ENCODE results near the gene MARCHF10.

DNA sequence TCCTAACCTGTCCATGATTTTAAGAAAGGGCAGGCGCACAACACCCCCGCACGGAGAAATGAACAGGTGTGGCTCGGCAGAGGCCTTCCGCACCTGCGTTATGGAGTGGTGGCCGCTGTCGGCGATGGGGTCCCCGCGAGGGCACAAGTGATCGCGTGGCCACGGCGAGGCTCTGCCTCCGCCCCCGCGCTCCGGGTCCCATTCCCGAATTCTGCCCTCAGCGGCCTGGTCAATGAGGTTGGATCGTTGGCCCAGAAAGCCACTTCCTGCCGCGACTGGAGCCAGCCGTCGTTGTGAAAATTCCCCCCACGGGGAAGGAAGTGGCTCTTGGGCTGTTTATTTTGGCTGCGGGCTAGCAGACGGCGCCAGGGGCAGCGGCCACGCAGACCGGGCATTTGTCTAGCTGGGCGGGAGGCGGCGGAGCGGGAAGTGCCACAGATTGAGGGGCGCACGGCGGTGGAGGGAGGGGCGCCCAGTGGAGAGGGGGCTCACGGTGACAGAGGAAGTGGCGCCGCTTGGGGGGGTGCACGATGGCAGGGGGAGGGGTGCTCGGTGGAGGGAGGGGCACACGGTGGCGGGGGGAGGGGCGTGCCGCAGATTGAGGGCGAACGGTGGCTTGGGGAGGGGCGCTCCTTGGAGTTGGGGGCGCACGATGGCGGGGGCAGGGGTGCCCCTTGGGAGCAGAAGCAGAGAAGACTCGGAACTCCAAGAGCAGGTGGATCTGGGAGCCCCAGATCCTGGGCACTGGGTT, 155.7 kb downstream of the MARCHF10 start:
- TF ChIP-seq, protein P1, sequence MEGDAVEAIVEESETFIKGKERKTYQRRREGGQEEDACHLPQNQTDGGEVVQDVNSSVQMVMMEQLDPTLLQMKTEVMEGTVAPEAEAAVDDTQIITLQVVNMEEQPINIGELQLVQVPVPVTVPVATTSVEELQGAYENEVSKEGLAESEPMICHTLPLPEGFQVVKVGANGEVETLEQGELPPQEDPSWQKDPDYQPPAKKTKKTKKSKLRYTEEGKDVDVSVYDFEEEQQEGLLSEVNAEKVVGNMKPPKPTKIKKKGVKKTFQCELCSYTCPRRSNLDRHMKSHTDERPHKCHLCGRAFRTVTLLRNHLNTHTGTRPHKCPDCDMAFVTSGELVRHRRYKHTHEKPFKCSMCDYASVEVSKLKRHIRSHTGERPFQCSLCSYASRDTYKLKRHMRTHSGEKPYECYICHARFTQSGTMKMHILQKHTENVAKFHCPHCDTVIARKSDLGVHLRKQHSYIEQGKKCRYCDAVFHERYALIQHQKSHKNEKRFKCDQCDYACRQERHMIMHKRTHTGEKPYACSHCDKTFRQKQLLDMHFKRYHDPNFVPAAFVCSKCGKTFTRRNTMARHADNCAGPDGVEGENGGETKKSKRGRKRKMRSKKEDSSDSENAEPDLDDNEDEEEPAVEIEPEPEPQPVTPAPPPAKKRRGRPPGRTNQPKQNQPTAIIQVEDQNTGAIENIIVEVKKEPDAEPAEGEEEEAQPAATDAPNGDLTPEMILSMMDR (conservative IDR thresholded peaks at IDR 0.05; ENCODE audit: low read depth, low read length): no peak
- no peak for TF ChIP-seq EZH2 (IDR thresholded peaks at IDR 0.05; ENCODE audit: borderline replicate concordance, low read depth, low read length, poor library complexity, severe bottlenecking)
